Right atrium auricular region (tissue), 2 donors: ENCODE measurements around the gene BEAN1. TPM values are rescaled to one million over a fixed set of nuclear protein-coding genes. Genes with fewer than 3 reads are reported as not detected.
A peak's percentile ranks its signal among the peaks of the same experiment; 100 is the strongest.

ENCODE experiments used
- DNase-seq: peaks from one replicate; pipeline ENCODE4 v3.0.0-alpha.2; 2019; ENCODE audit warnings: low spot score
- H3K27ac ChIP-seq, 2 donors: fragments of 200-600 bp; sonication (generic); 1 replicate in 1 of 2; 2 replicates in 1 of 2; pipeline ENCODE4 v1.5.1; 2016 to 2019
- H3K27me3 ChIP-seq, 2 donors: fragments of 200-600 bp; sonication (generic); one replicate each; pipeline versions ENCODE4 v1.5.1 to v1.6.0; 2017 to 2019
- H3K36me3 ChIP-seq: fragments of 200-600 bp; sonication (generic); one replicate; pipeline ENCODE4 v1.5.1; 2016
- H3K4me1 ChIP-seq, 2 donors: fragments of 200-600 bp; sonication (generic); one replicate each; pipeline versions ENCODE4 v1.5.1 to v1.6.0; 2017 to 2019
- H3K4me3 ChIP-seq, 2 donors: fragments of 200-600 bp; sonication (generic); 1 replicate in 1 of 2; 2 replicates in 1 of 2; pipeline ENCODE4 v1.5.1; 2017 to 2019; ENCODE audit warnings: mild to moderate bottlenecking in 1 of 2, moderate library complexity in 1 of 2
- H3K9me3 ChIP-seq, 2 donors: fragments of 200-600 bp; sonication (generic); one replicate each; pipeline ENCODE4 v1.5.1; 2019
- CTCF ChIP-seq, 2 donors: fragments of 200-600 bp; sonication (generic); IDR thresholded peaks; one replicate each; pipeline ENCODE4 v1.5.1; 2019; ENCODE audit warnings: antibody characterized with exemption in 2 of 2
- total RNA-seq, 2 donors: library from RNA; depleted of rRNA; stranded (reverse); fragments of >200 nt; gene quantifications; one replicate each; pipeline ENCODE4 v1.1.0, GENCODE V29; 2016

The BEAN1 gene
- total RNA-seq, 2 donors from 2014 or later: 0.48 to 0.75 TPM

- H3K4me1 ChIP-seq: peaks cover 0 to 27% of the 10 kb centered on the region in 2 donors
- no peak for TF ChIP-seq CTCF (IDR thresholded peaks at IDR 0.05)
- H3K9me3 ChIP-seq: no peaks in the 10 kb centered on the region
- no peaks in the 10 kb centered on the region for H3K27me3 ChIP-seq
- no peak for DNase-seq
- H3K36me3 ChIP-seq: no peaks in the 10 kb centered on the region
- peak overlapping the region; percentile 48 to 52 for H3K27ac ChIP-seq
- no peak overlapping the region for H3K4me3 ChIP-seq
These were observed 60.6 kb downstream of the BEAN1 start for GRCh38 chr16:66487580-66488275.

GRCh38 chr16:66488505-66488904, 61.4 kb downstream of the BEAN1 start:
- no peak for TF ChIP-seq CTCF (IDR thresholded peaks at IDR 0.05)
- no peaks in the 10 kb centered on the region for H3K36me3 ChIP-seq
- H3K4me3 ChIP-seq: no peak overlapping the region
- DNase-seq: no peak
- H3K4me1 ChIP-seq: peaks cover 0 to 24% of the 10 kb centered on the region in 2 donors
- H3K27ac ChIP-seq: no peak overlapping the region
- H3K27me3 ChIP-seq: no peaks in the 10 kb centered on the region
- H3K9me3 ChIP-seq: no peaks in the 10 kb centered on the region

- H3K9me3 ChIP-seq: no peaks in the 10 kb centered on the region
- no peaks in the 10 kb centered on the region for H3K36me3 ChIP-seq
- no peak overlapping the region for H3K27ac ChIP-seq
- peaks cover 0 to 20% of the 10 kb centered on the region in 2 donors for H3K4me1 ChIP-seq
- TF ChIP-seq CTCF (IDR thresholded peaks at IDR 0.05): no peak
- no peak for DNase-seq
- no peak overlapping the region for H3K4me3 ChIP-seq
- no peaks in the 10 kb centered on the region for H3K27me3 ChIP-seq
These were observed 62.3 kb downstream of the BEAN1 start for GRCh38 chr16:66489385-66489784.

GRCh38 chr16:66489818-66490217, 62.7 kb downstream of the BEAN1 start:
- Histone ChIP-seq H3K9me3 (no peaks in the 10 kb centered on the region), H3K4me3 (no peak overlapping the region), H3K27ac (no peak overlapping the region), H3K27me3 (no peaks in the 10 kb centered on the region), H3K36me3 (no peaks in the 10 kb centered on the region), H3K4me1 (peaks cover 0 to 20% of the 10 kb centered on the region in 2 donors)
- no peak for DNase-seq
- TF ChIP-seq CTCF (IDR thresholded peaks at IDR 0.05): no peak

GRCh38 chr16:66490774-66491715, 64.0 kb downstream of the BEAN1 start:
- Histone ChIP-seq H3K4me1 (peaks cover 0 to 20% of the 10 kb centered on the region in 2 donors), H3K27me3 (no peaks in the 10 kb centered on the region), H3K9me3 (no peaks in the 10 kb centered on the region), H3K36me3 (no peaks in the 10 kb centered on the region), H3K4me3 (no peak overlapping the region), H3K27ac (no peak overlapping the region)
- TF ChIP-seq CTCF (IDR thresholded peaks at IDR 0.05): no peak
- no peak for DNase-seq
